Measurements from ENCODE around the gene TMEM138. TPM values are rescaled to one million over a fixed set of nuclear protein-coding genes. Genes with fewer than 3 reads are reported as not detected.

The TMEM138 gene
- total RNA-seq, 1 donor from 2014 or later, result 10.0 TPM

DNA sequence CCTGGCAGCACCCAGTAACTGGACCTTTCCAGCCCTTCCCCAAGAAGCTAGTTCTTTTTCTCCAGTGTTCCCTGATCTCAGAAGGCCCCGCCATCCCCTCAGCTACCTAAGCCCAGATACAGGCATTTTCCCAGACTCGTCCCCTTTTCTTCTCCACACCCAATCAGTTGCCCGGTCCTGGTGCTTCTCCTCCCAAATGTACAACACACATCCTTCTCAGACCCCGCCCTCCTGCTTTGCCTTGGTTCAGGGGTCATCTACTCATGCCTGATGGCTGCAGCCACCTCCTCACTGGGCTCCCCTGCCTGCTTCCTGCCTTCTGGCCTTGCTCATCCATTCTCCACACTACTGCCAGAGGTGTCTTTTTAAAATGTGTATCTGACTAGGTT is 22.7 kb upstream of the TMEM138 start:
- TF ChIP-seq, protein P1, sequence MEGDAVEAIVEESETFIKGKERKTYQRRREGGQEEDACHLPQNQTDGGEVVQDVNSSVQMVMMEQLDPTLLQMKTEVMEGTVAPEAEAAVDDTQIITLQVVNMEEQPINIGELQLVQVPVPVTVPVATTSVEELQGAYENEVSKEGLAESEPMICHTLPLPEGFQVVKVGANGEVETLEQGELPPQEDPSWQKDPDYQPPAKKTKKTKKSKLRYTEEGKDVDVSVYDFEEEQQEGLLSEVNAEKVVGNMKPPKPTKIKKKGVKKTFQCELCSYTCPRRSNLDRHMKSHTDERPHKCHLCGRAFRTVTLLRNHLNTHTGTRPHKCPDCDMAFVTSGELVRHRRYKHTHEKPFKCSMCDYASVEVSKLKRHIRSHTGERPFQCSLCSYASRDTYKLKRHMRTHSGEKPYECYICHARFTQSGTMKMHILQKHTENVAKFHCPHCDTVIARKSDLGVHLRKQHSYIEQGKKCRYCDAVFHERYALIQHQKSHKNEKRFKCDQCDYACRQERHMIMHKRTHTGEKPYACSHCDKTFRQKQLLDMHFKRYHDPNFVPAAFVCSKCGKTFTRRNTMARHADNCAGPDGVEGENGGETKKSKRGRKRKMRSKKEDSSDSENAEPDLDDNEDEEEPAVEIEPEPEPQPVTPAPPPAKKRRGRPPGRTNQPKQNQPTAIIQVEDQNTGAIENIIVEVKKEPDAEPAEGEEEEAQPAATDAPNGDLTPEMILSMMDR (IDR thresholded peaks at IDR 0.05; ENCODE audit: insufficient read depth, low read length, severe bottlenecking), result no peak
- no peak overlapping the region for H3K4me3 ChIP-seq (ENCODE audit: low read depth, low read length)
- H3K27me3 ChIP-seq (ENCODE audit: control insufficient read depth, insufficient read depth, low read length), result no peaks in the 10 kb centered on the region
- no peak for DNase-seq (ENCODE audit: low read depth)
- FAIRE-seq, result no peak
- H3K36me3 ChIP-seq (ENCODE audit: control insufficient read depth, insufficient read depth, low read length), result peaks cover 15% of the 10 kb centered on the region

DNA sequence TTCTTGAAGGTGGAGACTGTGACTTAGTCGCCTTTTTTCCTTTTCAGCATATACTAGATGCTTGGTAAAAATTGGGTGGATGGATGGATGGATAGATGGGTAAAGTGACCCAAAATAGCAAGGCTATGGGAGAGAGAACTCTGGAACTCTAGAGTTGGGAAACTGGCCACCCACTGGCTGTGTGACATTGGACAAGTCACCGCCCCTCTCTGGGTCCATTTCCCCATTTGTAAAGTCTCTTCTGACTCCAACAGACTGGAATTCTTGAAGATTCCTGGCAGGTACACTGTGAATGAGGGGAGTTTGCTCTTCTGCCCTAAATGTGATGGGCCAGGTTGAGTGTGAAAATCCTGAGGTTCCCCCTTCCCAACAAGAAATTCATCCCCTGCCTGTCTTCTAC is 21.2 kb upstream of the TMEM138 start:
- Histone ChIP-seq H3K27me3 (ENCODE audit: control insufficient read depth, insufficient read depth, low read length) (no peaks in the 10 kb centered on the region), H3K36me3 (ENCODE audit: control insufficient read depth, insufficient read depth, low read length) (peaks cover 15% of the 10 kb centered on the region), H3K4me3 (ENCODE audit: low read depth, low read length) (no peak overlapping the region)
- no peak for DNase-seq (ENCODE audit: low read depth)
- TF ChIP-seq, protein P1 (IDR thresholded peaks at IDR 0.05; ENCODE audit: insufficient read depth, low read length, severe bottlenecking), result no peak
- FAIRE-seq, result no peak

DNA sequence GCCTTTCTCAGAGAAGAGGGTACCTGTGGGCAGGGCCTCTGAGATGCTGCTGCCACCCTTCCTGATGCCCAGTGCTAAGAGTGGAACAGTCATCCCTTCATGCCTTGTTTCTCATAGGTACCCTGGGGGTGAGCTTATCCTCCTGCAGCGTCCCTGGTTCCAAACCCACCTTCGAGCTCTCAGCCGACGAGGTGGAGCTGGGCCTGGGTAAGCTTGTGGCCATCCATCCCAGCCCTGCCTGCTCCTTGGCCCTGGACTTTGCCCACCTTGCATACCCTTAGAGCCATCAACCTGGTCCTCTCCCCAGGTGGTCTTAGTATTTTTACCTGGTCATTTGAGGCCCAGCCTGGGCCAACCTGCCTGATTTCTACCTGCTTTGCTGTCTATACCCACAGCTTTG is 20.5 kb upstream of the TMEM138 start:
- Histone ChIP-seq H3K27me3 (ENCODE audit: control insufficient read depth, insufficient read depth, low read length) (no peaks in the 10 kb centered on the region), H3K36me3 (ENCODE audit: control insufficient read depth, insufficient read depth, low read length) (peaks cover 17% of the 10 kb centered on the region), H3K4me3 (ENCODE audit: low read depth, low read length) (no peak overlapping the region)
- no peak for DNase-seq (ENCODE audit: low read depth)
- FAIRE-seq, result no peak
- TF ChIP-seq, protein P1 (IDR thresholded peaks at IDR 0.05; ENCODE audit: insufficient read depth, low read length, severe bottlenecking), result no peak

DNA sequence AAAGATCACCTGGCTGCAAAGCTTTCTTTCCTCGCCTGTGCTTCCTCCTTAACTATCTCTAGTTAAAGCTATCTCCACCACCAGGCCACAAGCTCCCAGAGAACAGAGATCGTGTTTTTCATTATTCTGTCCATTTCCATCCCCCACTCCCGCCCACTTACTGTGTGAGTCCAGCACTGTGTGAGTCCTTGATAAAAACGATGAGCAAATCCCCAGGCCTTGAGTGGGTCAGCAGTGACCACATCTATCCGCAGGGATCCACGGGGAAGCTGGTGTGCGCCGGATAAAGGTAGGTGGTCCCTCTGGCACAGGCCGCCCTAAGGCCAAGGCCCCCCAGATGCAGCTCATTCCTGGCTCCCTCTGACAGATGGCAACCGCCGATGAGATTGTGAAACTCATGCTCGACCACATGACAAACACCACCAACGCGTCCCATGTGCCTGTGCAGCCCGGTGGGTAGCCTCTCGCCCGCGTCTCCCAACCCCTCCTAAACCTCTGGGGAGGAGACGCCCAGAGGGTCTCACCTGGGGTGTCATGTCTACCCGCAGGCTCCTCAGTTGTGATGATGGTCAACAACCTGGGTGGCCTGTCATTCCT is 19.9 kb upstream of the TMEM138 start:
- no peaks in the 10 kb centered on the region for H3K27me3 ChIP-seq (ENCODE audit: control insufficient read depth, insufficient read depth, low read length)
- no peak for FAIRE-seq
- DNase-seq (ENCODE audit: low read depth), result no peak
- TF ChIP-seq, protein P1 (IDR thresholded peaks at IDR 0.05; ENCODE audit: insufficient read depth, low read length, severe bottlenecking), result no peak
- peaks cover 17% of the 10 kb centered on the region for H3K36me3 ChIP-seq (ENCODE audit: control insufficient read depth, insufficient read depth, low read length)
- H3K4me3 ChIP-seq (ENCODE audit: low read depth, low read length), result no peak overlapping the region

DNA sequence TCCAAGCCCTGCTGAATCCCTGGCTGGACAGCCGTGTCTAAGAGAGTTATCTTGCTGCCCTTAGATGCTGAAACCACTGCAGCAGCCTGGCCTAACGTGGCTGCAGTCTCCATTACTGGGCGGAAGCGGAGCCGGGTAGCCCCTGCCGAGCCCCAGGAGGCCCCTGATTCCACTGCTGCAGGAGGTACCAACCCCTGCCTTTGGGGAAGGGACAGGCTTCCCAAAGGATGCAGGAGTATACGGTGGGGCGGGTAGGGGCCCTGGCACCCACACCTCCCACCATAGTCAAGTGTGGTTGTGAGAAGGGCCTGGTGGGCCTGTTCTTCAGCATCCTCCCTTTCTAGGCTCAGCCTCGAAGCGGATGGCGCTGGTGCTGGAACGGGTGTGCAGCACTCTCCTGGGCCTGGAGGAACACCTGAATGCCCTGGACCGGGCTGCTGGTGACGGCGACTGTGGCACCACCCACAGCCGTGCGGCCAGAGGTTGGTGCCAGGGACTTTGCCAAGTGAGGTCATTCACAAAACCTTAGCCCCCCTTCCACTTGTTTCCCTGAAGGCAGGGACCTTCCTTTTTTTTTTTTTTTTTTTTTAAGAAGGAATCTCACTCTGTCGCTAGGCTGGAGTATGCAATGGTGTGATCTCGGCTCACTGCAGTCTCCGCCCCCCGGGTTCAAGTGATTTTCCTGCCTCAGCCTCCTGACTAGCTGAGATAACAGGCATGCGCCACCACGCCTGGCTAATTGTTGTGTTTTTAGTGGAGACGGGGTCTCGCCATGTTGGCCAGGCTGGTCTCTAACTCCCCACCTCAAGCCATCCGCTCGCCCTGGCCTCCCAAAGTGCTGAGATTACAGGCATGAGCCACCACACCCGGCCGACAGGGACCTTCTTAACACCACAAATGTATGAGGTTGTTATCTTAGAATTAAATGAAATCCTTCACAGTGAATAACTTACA is 18.1 kb upstream of the TMEM138 start:
- FAIRE-seq, result no peak
- TF ChIP-seq, protein P1 (IDR thresholded peaks at IDR 0.05; ENCODE audit: insufficient read depth, low read length, severe bottlenecking), result no peak
- DNase-seq (ENCODE audit: low read depth), result no peak
- no peaks in the 10 kb centered on the region for H3K27me3 ChIP-seq (ENCODE audit: control insufficient read depth, insufficient read depth, low read length)
- no peak overlapping the region for H3K4me3 ChIP-seq (ENCODE audit: low read depth, low read length)
- peaks cover 18% of the 10 kb centered on the region for H3K36me3 ChIP-seq (ENCODE audit: control insufficient read depth, insufficient read depth, low read length)
